Lung microvascular endothelial cell (primary cell): Measurements from ENCODE around the gene KCTD2. TPM values are rescaled to one million over a fixed set of nuclear protein-coding genes. Genes with fewer than 3 reads are reported as not detected.
A peak's percentile ranks its signal among the peaks of the same experiment; 100 is the strongest.
"Not testable (repeated sequence)": the region's sequence is repeated elsewhere in the genome, so short reads cannot be mapped to it uniquely, and the experiment has no call there.

Source experiments
- DNase-seq, 2 donors: peaks; one replicate each; pipeline versions ENCODE4 v3.0.0 to v3.0.0-alpha.2; 2010; ENCODE audit warnings: low read depth in 2 of 2
- total RNA-seq: library from RNA; depleted of rRNA; stranded (reverse); fragments of >200 nt; gene quantifications from 2 replicates; pipeline ENCODE4 v1.2.1, GENCODE V29; 2014

KCTD2 gene
- total RNA-seq, 1 donor from 2014 or later = 11.9 TPM

DNA sequence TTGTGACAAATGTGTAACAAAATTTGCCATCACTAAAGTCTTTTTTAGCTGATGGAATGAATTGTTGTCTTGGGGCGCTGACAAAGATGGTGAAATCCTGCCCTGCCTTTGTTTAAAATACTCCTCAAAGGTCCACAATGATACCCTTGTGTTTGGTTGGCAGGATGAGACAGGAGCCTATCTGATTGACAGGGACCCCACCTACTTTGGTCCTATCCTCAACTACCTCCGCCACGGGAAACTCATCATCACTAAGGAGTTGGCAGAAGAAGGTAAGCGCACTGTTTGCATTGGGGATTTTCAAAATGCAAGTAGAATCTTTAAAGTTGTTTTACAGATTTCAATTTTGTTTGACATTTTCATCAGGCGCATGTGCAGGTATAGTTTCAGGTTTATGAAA is 2.0 kb downstream of the KCTD2 start:
- DNase-seq = no peak

- DNase-seq = no peak
Observed at GRCh38 chr17:75049706-75050105, 2.7 kb downstream of the KCTD2 start.

DNA sequence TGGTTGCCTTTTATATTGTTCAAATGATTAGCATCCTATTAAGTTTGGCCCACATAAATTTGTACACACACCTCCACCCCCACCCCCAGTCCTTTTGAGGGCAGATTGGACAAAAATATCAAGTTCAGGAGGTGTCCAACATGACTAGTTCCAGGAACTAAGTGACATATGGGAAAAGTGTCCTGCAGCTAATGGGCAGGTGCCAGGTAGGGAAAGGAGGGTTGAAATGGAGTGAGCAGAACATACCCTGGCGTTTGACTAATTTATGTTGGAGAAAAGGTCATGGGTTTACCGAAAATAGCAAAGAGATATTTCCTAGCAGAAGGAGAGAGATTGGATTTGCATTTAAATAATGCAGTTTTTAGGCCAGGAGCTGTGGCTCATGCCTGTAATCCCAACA is 4.9 kb downstream of the KCTD2 start:
- no peak for DNase-seq

- DNase-seq = peak; percentile 77 to 86
Observed at GRCh38 chr17:75059369-75060345, 12.6 kb downstream of the KCTD2 start.

DNA sequence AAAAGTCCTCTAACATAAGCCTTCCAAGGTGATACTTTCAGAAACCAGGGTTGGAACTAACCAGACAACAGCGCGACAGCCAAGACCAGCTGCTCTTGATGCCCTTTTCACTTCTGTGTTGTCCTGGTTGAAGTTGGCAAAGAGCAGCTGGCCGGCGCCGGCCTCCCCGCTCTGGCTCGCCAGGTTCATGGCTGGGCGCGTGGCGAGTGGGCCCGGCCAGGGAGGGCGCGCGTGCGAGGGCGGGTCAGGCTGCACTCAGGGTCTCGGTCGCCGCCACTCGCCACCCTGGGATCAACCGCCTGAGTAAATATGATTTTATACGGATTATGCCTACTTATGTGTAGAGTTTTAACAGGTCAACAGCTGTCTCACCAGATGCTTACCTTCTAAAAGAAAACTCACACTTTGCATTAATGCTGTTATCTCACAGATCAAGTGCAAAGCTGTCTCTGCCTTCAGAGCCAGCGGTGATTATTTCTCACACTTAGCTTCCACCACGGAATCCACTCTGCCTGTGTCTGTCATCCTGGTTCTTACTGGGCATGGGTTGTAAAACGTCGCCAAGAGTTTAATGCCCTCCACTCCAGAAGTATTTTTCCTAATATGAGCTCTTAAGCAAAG is 13.5 kb downstream of the KCTD2 start:
- peak in 1 of 2 donors; percentile 32 for DNase-seq

- DNase-seq = no peak
Observed at GRCh38 chr17:75061055-75061438, 14.0 kb downstream of the KCTD2 start.

DNA sequence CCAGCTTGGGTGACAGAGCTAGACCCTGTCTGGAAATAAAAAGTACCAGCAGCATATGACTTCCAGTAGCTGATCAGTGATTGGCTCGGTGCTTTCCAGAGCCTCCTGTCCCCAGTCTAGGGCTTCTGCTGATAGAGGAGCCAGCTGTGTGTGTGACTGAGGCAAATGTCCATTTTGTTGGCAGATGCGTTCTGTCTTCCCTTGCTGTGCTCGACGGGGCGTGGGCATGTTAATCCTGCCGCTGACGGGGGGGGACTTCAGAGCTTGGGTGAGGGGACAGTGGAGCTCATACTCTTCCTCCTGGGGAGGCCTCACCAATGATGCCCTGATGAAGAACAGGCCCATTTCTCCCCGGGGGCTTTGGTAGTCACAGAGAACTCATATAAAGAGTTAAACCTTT is 14.6 kb downstream of the KCTD2 start:
- no peak for DNase-seq

GRCh38 chr17:75063201-75063600 is 16.2 kb downstream of the KCTD2 start:
- DNase-seq = no peak

DNA sequence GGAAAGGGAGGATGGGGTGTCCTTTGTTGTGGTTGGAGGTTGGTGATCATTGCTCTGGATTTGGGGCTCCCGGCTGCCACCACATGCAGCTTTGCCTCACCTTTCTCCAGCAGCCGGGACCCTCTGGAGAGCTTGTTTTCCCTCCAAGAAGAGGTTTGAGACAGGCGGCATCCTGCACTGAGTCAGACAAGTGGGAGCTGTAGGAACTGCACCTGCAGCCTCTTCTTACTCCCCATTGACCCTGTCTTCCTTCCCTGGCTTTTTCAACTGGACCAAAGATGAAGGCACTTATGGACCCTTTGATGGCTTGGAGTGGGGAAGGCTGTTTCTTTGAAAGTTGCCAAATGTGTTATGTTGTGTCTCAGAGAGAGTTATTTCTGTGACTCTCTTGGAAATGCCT is 16.6 kb downstream of the KCTD2 start:
- no peak for DNase-seq

- DNase-seq = no peak
Observed at GRCh38 chr17:75064040-75064439, 17.0 kb downstream of the KCTD2 start.

DNA sequence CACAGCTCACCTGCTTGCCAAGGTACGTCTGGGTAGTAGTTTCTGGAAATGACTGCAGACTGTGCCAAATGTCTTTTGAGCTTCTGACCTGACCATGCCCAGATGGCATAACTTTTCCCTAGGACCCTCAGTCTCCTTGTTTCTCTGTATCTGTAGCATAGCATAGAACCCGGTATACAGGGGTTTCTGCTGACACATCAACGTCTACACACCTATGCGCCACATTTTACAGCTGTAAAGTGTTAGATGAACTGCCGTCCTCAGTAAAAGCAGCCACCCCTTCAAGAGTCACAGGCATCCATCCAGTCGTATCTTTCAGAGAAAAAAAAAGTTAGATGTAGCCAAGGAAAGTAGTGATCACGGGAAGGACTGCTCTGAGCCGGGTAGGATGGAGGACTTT is 17.4 kb downstream of the KCTD2 start:
- DNase-seq = no peak

DNA sequence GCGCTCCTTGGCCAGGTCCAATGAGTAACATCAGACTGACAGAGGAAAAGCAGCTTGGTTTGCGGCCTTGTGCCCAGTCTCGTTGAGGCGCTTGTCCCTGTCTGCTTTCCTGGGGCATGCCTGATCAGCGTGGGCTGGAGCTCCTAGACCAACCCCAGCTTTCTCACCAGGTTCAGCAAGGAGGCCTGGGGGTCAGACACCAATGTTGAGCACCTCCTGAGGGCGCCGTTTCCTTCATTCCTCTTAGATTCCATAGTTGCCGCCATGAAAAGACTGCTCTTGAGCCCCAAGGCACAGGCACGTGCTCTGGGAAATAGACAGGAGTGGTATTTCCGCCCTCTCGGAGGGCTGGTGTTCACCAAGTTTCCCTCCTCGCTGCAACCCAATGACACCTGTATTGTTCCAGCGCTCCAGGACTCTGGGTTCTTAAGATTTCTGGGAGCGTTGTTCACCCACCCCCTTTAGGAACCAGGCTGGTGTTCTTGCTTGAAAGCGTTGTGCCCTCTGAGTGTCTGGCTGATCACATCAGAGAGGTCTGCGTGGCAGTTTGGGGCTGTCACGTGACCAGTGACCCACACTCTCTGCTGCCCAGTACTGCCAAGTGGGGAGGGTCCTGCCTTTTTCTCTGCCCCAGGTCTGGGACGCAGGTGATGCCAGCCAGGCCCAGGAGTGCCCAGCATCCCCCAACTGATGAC is 18.0 kb downstream of the KCTD2 start:
- DNase-seq = no peak

- DNase-seq = peak; percentile 86 to 91
Observed at GRCh38 chr17:75065562-75066151, 18.6 kb downstream of the KCTD2 start.

DNA sequence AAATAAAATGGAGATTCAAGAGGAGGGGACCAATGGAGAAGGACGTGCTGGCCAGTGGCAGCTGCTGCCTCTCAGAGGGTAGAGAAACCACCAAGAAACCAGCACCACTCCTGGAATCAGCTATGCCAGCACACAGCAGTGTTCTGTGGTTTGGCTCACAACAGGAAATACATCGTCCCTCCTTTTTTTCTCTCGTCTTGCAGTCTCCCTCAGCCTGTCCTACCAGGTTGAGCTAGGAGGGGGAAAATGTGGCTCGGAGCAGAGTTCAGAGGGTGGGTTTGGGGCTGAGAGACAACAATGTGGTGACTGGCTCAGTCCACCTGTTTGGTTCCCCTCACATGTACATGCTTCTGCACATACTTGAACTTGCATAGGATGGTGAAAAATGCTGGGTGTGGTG is 20.8 kb downstream of the KCTD2 start:
- no peak for DNase-seq

- no peak for DNase-seq
Observed at GRCh38 chr17:75068750-75069149, 21.7 kb downstream of the KCTD2 start.

- DNase-seq = peak in 1 of 2 donors; percentile 66
Observed at GRCh38 chr17:75069783-75070182, 22.8 kb downstream of the KCTD2 start.

DNA sequence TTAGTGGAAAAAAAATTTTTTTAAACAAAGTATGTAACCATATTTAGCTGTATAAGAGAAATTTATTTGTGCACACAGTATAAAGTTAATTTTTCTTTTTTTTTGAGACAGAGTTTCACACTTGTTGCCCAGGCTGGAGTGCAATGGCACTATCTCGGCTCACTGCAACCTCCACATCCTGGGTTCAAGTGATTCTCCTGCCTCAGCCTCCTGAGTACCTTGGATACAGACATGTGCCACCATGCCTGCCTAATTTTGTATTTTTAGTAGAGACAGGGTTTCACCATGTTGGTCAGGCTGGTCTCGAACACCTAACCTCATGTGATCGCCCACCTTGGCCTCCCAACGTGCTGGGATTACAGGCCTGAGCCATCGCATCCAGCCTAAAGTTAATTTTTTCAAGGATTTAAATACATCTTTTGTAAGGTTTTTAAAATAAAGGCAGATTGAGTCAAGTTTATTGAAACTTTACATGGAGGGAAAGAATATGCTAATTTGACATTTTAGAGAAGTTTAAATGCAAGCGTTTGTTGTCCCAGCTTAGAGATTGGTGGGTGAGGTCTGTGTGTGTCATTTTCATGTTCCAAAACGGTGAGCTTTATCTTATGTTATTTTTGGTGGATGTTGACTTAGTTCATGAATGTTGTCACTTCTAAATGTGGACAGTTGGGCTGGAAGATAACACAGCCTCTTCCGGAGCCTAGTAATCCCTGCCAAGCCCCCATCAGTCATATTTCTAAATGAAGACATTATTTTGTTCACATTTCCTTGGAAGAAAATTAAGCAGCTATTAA is 24.6 kb downstream of the KCTD2 start:
- DNase-seq = peak in 1 of 2 donors; percentile 68

DNA sequence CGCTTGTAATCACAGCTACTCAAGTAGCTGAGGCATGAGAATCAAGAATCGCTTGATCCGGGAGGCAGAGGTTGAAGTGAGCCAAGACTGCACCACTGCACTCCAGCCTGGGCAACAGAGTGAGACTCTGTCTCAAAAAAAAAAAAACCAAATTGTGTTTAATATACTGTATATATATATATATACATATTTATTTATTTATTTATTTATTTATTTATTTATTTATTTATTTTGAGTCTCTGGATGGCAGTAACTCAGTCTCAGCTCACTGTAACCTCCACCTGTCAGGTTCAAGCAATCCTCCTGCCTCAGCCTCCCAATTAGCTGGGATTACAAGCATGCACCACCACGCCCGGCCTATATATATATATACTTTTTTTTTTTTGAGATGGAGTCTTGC is 25.9 kb downstream of the KCTD2 start:
- not testable (repeated sequence) for DNase-seq

DNA sequence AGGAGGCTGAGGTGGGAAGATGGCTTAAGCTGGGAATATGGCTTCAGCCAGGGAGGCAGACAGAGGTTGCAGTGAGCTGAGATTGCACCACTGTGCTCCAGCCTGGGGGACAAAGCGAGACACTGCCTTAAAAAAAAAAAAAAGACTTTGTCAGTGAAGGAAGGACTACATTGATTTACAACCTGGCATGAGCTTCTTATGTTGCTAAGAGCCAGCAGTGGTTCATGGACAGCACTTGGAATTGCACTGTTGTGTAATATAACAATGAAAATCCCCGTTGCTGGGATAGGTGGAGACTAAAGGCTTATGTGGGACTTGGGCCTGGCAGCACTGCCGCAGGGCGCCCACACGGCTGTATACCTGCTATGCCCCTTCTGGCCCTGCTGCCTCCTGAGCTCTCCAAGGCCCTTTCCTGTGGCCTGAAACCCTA is 26.6 kb downstream of the KCTD2 start:
- no peak for DNase-seq

GRCh38 chr17:75074532-75074931 is 27.5 kb downstream of the KCTD2 start:
- no peak for DNase-seq
